ENCODE data around the gene AATF. TPM values are rescaled to one million over a fixed set of nuclear protein-coding genes. Genes with fewer than 3 reads are reported as not detected.
A peak's percentile ranks its signal among the peaks of the same experiment; 100 is the strongest.

AATF gene
- total RNA-seq, 3 donors from 2014 or later = 159 to 191 (median 177) TPM

DNA sequence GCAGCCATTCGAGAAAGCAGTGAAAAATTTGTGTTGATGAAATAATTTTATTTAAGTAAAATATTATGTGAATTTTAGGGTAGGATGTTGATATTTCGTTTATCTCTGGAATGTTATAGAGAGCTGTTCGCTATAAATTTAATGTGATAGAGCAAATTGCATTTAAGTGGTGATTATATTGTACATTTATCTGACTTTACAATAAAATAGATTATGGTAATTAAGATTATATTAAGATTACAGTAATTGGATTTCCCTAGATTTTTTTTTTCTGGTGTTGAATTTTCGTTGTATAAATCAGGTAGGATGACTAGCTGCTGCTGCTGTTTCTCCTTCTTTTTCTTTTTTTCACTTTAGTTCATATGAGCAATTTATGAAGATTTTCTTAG, 71.0 kb downstream of the AATF start:
- no peak for ATAC-seq
- Mint-ChIP-seq H3K9me3 (no peaks in the 10 kb centered on the region), H3K4me1 (ENCODE audit: low read depth) (peaks cover 9% of the 10 kb centered on the region), H3K36me3 (ENCODE audit: insufficient read depth) (peaks cover 25% of the 10 kb centered on the region), H3K4me3 (no peak overlapping the region), H3K27me3 (ENCODE audit: low read depth) (no peaks in the 10 kb centered on the region)
- no peak for DNase-seq

DNA sequence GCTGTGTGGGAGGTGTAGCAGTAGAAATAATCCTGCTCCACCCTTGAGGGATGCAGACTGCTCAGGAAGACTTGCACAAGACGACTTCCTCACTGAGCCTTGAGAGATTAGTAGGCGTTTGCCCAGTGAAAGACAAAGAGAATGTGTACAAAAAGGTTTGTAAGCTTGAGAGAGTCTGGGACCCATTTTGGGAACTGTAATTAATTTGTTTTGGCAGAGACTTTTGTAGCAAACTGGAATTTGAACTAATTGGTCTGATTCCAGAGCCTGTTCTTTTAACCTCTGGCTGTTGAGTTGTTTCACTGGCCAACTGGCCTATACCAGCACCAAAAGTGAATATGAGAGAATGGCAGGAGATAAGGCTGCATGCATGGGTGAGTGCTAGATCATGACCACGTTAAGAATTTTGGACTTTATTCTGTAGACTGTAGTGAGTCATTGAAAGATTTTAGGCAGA, 75.5 kb downstream of the AATF start:
- Mint-ChIP-seq H3K36me3 (ENCODE audit: insufficient read depth) (peaks cover 20% of the 10 kb centered on the region), H3K4me1 (ENCODE audit: low read depth) (peaks cover 23% of the 10 kb centered on the region), H3K27me3 (ENCODE audit: low read depth) (no peaks in the 10 kb centered on the region), H3K9me3 (no peaks in the 10 kb centered on the region), H3K4me3 (no peak overlapping the region)
- ATAC-seq (no peak), DNase-seq (no peak)

DNA sequence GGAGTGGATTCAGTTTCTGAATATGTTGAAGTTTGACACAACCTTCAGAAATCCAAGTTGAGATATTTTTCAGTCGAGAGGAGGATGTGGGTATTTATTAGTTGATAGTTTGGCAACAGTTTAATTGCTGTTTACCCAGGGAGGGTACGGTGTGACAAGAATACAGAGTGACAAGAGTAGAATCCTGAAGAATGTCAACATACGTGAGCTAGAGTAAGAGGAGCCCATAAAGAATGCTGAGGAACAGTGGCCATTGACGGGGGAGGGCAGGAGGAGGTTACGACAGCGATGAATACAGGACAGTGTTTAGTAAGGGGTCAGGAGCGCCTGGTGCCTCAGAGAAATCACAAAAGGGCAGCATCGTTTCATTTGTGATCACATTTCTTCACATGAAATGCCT, 76.5 kb downstream of the AATF start:
- peaks cover 17% of the 10 kb centered on the region for H3K36me3 Mint-ChIP-seq (ENCODE audit: insufficient read depth)
- H3K4me1 Mint-ChIP-seq (ENCODE audit: low read depth) = peaks cover 23% of the 10 kb centered on the region
- H3K27me3 Mint-ChIP-seq (ENCODE audit: low read depth) = no peaks in the 10 kb centered on the region
- DNase-seq (no peak), ATAC-seq (no peak)
- H3K9me3 Mint-ChIP-seq = no peaks in the 10 kb centered on the region
- H3K4me3 Mint-ChIP-seq = no peak overlapping the region

DNA sequence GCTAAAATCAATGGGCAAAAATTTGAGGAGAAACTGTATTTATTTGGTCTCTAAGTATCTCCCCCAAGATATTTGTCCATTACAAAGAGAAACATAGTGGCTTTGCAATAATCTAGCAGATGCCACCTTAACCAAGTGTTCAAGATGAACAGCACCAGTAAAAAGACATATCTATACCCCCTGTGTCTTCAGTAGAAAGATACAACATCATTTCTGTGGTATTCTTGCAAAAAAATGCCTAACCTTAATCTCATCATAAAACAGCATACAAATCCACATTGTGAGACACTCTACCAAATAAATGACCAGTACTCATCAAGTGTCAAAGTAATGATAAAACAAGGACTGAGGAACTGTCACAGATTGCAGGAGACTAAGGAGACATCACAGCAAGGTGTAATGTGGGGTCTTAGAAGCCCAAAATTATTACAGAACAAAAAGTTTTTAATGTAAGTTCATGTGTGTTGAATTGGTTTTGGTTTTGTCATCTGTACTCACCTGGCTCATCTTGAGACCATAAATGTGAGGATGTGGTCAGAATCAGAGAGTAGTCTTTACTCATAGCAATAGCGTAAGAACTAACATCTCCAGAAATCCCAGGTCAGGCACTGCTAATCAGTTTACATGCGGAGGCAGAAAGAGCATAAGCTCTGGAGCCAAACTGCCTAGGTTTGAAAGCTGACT, 77.2 kb downstream of the AATF start:
- H3K4me3 Mint-ChIP-seq = no peak overlapping the region
- no peak for DNase-seq
- peaks cover 13% of the 10 kb centered on the region for H3K36me3 Mint-ChIP-seq (ENCODE audit: insufficient read depth)
- peak; percentile 77 to 80 for ATAC-seq
- H3K27me3 Mint-ChIP-seq (ENCODE audit: low read depth) = no peaks in the 10 kb centered on the region
- no peaks in the 10 kb centered on the region for H3K9me3 Mint-ChIP-seq
- H3K4me1 Mint-ChIP-seq (ENCODE audit: low read depth) = peaks cover 23% of the 10 kb centered on the region

DNA sequence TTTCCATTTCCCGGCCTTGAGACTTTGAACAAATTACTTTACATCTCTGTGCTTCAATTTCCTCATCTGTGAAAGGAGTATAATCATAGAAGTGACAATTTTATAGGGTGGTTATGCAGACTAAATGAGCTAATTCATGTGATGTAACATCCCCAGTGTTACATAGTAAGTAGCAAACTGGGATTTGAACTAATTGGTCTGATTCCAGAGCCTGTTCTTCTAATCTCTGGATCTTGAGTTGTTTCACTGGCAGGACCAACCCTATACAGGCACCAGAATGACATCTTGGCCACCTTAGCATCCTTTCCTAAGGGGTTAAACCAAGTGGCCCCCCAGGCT, 77.7 kb downstream of the AATF start:
- Mint-ChIP-seq H3K36me3 (ENCODE audit: insufficient read depth) (peaks cover 15% of the 10 kb centered on the region), H3K4me3 (no peak overlapping the region)

DNA sequence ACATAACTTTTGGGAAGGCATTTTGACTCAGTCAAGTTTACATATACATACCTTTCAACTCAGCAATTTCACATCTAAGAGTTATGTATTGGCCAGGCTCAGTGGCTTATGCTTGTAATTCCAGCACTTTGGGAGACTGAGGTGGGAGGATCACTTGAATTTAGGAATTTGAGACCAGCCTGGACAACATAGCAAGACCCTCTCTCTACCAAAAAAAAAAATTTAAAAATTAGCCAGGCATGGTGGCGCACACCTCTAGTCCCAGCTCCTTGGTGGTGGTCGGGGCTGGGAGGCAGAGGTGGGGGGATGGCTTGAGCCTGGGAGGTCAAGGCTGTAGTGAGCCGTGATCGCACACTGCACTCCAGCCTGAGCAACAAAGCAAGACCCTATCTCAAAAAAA, 79.3 kb downstream of the AATF start:
- no peaks in the 10 kb centered on the region for H3K9me3 Mint-ChIP-seq
- no peak for ATAC-seq
- no peak overlapping the region for H3K4me3 Mint-ChIP-seq
- peaks cover 20% of the 10 kb centered on the region for H3K36me3 Mint-ChIP-seq (ENCODE audit: insufficient read depth)
- DNase-seq = no peak
- H3K27me3 Mint-ChIP-seq (ENCODE audit: low read depth) = no peaks in the 10 kb centered on the region
- peaks cover 23% of the 10 kb centered on the region for H3K4me1 Mint-ChIP-seq (ENCODE audit: low read depth)

More for the DNA sequence above, 77.7 kb downstream of the AATF start:
- ATAC-seq (no peak), DNase-seq (no peak)
- Mint-ChIP-seq H3K4me1 (ENCODE audit: low read depth) (peaks cover 23% of the 10 kb centered on the region), H3K27me3 (ENCODE audit: low read depth) (no peaks in the 10 kb centered on the region), H3K9me3 (no peaks in the 10 kb centered on the region)

DNA sequence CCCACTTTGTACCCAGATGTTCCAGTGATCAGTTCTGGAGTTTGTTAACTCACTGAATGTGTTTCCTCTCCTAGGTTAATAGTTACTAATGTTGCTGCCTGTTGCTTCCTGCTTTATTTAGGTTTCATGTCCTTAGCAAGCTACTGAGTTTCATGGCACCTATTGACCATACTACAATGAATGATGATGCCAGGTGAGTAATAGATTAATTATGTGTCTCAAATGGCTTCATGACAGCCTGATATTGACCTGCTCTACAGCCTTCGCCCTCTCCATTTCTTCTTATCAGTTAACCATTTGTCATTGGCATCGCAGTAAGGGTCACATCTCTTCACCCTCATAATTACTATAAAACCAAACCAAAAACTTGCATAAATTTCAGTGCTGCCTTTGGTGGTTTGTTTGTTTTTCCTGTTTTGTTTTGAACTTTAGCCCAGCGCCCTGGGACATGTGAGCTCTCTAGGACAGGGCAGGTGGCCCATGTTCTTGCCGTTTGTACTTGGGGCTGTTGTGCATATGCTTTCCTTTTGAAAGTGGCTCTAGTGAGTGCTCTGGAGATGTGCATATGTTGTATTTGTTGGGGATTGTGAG, 82.8 kb downstream of the AATF start:
- H3K9me3 Mint-ChIP-seq = no peaks in the 10 kb centered on the region
- no peaks in the 10 kb centered on the region for H3K27me3 Mint-ChIP-seq (ENCODE audit: low read depth)
- DNase-seq = no peak
- no peaks in the 10 kb centered on the region for H3K4me1 Mint-ChIP-seq (ENCODE audit: low read depth)
- no peak for ATAC-seq
- H3K36me3 Mint-ChIP-seq (ENCODE audit: insufficient read depth) = peaks cover 14% of the 10 kb centered on the region
- no peak overlapping the region for H3K4me3 Mint-ChIP-seq

DNA sequence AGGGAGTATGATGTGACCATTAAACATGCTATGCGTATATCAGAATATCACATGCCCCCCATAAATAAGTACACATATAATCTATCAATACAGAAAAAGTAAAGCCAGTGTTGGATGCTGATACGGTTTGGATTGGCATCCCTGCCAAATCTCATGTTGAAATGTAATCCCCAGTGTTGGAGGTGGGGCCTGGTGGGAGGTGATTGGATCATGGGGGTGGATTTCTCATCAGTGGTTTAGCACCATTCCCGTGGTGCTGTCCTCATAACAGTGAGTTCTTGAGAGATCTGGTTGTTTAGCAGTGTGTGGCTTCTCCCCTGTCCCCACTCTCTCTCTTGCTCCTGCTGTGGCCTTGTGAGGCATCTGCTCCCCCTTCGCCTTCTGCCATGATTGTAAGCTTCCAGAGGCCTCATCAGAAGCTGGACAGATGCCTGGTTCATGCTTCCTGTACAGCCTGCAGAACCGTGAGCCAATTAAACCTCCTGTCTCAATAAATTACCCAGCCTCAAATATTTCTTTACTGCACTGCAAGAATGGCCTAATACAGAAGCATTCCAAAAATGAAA, 88.9 kb downstream of the AATF start:
- ATAC-seq (no peak), DNase-seq (no peak)
- no peaks in the 10 kb centered on the region for H3K27me3 Mint-ChIP-seq (ENCODE audit: low read depth)
- H3K4me1 Mint-ChIP-seq (ENCODE audit: low read depth) = no peaks in the 10 kb centered on the region
- no peaks in the 10 kb centered on the region for H3K9me3 Mint-ChIP-seq
- no peak overlapping the region for H3K4me3 Mint-ChIP-seq
- H3K36me3 Mint-ChIP-seq (ENCODE audit: insufficient read depth) = peaks cover 17% of the 10 kb centered on the region

DNA sequence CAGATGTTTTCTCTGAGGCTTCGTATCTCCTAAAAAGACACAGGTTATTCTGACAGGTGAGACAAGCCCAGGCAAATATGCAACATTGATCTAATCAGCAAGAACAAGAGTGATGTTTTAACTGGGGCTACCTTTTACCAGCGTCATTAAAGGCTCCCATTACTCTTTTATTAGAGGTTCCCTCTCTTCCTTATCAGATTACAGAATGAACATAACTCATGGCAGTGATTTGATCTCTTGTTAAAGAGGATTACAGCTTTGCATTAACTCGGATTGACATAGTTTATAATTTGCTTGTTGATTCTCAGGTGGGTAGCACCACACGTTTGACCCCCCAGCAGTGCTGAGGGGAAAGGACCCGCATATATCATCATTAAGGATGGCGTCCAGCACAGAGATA, 90.5 kb downstream of the AATF start:
- no peak overlapping the region for H3K4me3 Mint-ChIP-seq
- no peak for ATAC-seq
- H3K36me3 Mint-ChIP-seq (ENCODE audit: insufficient read depth) = peaks cover 19% of the 10 kb centered on the region
- no peak for DNase-seq
- no peaks in the 10 kb centered on the region for H3K9me3 Mint-ChIP-seq
- no peaks in the 10 kb centered on the region for H3K27me3 Mint-ChIP-seq (ENCODE audit: low read depth)
- peaks cover 5% of the 10 kb centered on the region for H3K4me1 Mint-ChIP-seq (ENCODE audit: low read depth)

DNA sequence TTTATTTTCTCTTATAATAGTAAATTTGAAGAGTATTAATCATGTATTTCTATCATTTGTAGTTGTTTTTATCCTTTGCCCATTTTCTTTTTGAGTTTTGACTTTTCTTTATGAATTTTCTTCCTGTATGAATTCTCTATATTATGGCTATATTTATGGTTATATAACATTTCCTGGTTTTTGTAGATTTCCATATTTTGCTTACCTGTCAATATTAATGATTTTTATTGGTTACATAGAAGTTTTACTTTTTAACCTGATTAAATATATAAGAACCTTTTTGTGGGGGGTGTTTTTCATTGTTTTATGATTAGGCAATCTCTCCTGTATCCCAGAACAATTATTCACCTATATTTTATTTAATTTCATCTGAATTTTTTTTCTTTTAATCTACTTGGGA, 93.2 kb downstream of the AATF start:
- H3K4me1 Mint-ChIP-seq (ENCODE audit: low read depth) = peaks cover 5% of the 10 kb centered on the region
- DNase-seq (no peak), ATAC-seq (no peak)
- H3K36me3 Mint-ChIP-seq (ENCODE audit: insufficient read depth) = peaks cover 14% of the 10 kb centered on the region
- no peaks in the 10 kb centered on the region for H3K9me3 Mint-ChIP-seq
- H3K4me3 Mint-ChIP-seq = no peak overlapping the region
- H3K27me3 Mint-ChIP-seq (ENCODE audit: low read depth) = no peaks in the 10 kb centered on the region

DNA sequence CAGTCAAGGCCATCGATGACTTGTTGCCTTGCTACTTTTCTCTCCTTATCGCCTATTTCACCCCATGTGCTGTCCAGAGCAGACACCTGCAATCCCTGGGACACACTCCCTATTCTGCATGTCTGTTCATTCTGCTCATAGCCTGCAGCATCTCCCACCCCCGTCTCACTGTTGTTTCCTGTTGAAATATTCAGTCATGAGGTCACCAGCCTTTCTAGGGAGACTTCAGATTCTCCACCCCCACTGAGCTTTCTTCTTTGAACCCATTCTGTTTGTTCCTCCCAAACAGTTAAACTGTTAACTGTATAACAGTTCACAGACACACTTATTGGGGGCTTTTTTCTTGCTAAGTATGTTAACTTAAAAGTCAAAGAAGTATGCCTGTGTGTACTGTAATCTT, 94.4 kb downstream of the AATF start:
- ATAC-seq (no peak), DNase-seq (no peak)
- Mint-ChIP-seq H3K36me3 (ENCODE audit: insufficient read depth) (peaks cover 14% of the 10 kb centered on the region), H3K27me3 (ENCODE audit: low read depth) (no peaks in the 10 kb centered on the region), H3K9me3 (no peaks in the 10 kb centered on the region), H3K4me3 (no peak overlapping the region), H3K4me1 (ENCODE audit: low read depth) (peaks cover 12% of the 10 kb centered on the region)

DNA sequence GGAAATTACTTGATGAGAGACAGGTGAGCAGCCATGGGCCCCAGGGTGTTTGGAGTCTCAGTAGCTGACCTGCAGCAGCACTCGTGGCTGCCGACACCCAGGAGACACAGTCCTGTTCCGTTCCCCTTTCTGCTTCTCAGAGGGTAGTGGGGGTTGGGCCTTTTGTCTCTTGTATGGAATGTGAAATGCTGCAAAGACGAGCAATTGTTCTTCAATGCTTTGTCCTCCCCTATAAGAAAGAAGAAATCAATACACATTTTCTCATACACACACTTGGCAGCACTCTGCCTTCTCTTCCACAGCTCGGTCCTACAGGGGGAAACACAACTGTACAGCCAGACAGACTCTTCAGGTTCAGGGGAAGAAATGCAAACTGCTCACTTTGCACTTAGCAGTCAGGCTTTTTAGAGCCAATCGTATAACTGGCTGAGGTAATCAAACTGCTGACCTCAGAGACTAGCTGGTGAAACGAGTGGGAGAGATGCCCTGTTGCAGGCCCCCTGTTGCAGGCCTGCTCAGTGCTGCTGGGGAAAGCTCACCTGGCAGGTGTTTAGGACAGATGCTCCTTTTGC, 96.7 kb downstream of the AATF start:
- DNase-seq = no peak
- Mint-ChIP-seq H3K9me3 (no peaks in the 10 kb centered on the region), H3K27me3 (ENCODE audit: low read depth) (no peaks in the 10 kb centered on the region), H3K4me1 (ENCODE audit: low read depth) (peaks cover 12% of the 10 kb centered on the region), H3K36me3 (ENCODE audit: insufficient read depth) (peaks cover 10% of the 10 kb centered on the region), H3K4me3 (no peak overlapping the region)
- ATAC-seq = no peak

DNA sequence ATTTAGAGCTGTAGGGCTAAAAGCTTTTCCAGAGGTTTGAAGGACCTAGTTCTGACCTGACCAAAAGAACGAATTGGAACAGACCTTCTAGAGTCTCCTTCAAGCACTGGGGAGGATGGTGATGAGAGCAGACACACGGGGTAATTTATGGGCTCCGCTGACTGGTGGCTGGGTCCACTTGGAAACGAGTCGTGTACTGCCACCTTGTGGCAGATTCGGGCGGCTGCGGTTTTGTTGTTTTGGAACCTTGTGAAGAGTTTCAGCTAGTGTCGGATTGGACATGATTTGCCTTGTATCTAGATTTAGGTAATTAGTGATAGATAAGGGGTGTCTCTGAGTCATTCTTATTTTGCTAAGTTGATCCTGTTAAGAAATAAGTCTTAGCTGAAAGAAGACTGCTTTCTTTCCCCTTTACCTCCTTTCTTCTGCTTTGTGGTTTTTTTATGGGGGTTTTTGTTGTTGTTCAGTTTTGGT, 98.9 kb downstream of the AATF start:
- Mint-ChIP-seq H3K4me1 (ENCODE audit: low read depth) (peaks cover 12% of the 10 kb centered on the region), H3K4me3 (no peak overlapping the region), H3K36me3 (ENCODE audit: insufficient read depth) (peaks cover 15% of the 10 kb centered on the region), H3K27me3 (ENCODE audit: low read depth) (no peaks in the 10 kb centered on the region), H3K9me3 (no peaks in the 10 kb centered on the region)
- ATAC-seq (peak; percentile 87 to 88), DNase-seq (peak; percentile 74)

DNA sequence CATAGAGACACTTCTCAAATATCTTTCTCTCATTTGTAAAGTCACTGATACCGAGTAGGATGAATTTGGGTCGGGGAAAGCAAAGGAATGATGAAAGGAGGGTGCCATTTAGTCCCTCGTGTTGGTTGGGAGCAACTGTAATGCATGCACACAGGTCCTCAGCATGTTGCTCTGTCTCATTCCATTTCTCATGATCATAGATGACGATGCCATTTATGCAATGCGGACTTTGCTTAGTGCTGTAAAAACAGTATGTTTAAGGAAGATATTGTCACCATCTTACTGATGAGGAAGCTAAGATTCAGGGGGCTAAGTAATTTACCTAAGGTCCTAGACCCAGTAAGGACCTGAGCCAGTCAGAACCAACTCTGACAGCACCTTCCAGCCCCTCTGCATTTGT, 100.1 kb downstream of the AATF start:
- DNase-seq (no peak), ATAC-seq (no peak)
- Mint-ChIP-seq H3K4me3 (no peak overlapping the region), H3K9me3 (no peaks in the 10 kb centered on the region), H3K27me3 (ENCODE audit: low read depth) (no peaks in the 10 kb centered on the region), H3K36me3 (ENCODE audit: insufficient read depth) (peaks cover 11% of the 10 kb centered on the region), H3K4me1 (ENCODE audit: low read depth) (peaks cover 7% of the 10 kb centered on the region)

DNA sequence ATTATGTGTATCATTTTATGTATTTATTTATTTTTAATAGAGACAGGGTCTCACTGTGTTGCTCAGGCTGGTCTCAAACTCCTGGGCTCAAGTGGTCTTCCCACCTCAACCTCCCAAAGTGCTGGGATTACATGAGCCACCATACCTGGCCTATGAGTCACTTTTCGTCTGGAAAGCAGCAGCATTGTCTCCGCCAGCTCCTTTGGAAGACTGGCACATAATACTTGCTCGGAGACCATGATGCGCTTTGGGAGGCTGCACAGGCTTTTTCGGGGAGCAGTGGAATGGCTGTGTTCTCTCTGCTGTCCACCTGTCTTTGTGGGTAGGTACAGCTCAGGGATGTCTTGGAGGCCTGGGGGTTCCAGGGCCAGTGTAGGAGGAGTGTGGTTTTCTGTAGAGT, 102.2 kb downstream of the AATF start:
- Mint-ChIP-seq H3K27me3 (ENCODE audit: low read depth) (no peaks in the 10 kb centered on the region), H3K4me3 (no peak overlapping the region), H3K4me1 (ENCODE audit: low read depth) (peaks cover 7% of the 10 kb centered on the region), H3K36me3 (ENCODE audit: insufficient read depth) (peaks cover 24% of the 10 kb centered on the region), H3K9me3 (no peaks in the 10 kb centered on the region)
- DNase-seq (no peak), ATAC-seq (no peak)

Data from activated T-cell treated with anti-CD3 and anti-CD28 coated beads, Interleukin-2, amount 50 U/mL, for 4 hours (primary cell).